Measurements from ENCODE around the gene RALGDS.

Gene RALGDS

GRCh38 chr9:133118568-133118967 is 2.5 kb downstream of the RALGDS start:
- H3K4me3 ChIP-seq (ENCODE audit: low read depth, low read length): no peak overlapping the region
- no peak for DNase-seq (ENCODE audit: low read depth)
- TF ChIP-seq CTCF (IDR thresholded peaks at IDR 0.05; ENCODE audit: insufficient read depth, low read depth, low read length, missing control alignments): no peak

- DNase-seq (ENCODE audit: low read depth): no peak
- TF ChIP-seq CTCF (IDR thresholded peaks at IDR 0.05; ENCODE audit: insufficient read depth, low read depth, low read length, missing control alignments): no peak
- no peak overlapping the region for H3K4me3 ChIP-seq (ENCODE audit: low read depth, low read length)
These were observed 2.9 kb downstream of the RALGDS start for GRCh38 chr9:133118179-133118520.

- DNase-seq (ENCODE audit: low read depth): no peak
- no peak overlapping the region for H3K4me3 ChIP-seq (ENCODE audit: low read depth, low read length)
- TF ChIP-seq CTCF (IDR thresholded peaks at IDR 0.05; ENCODE audit: insufficient read depth, low read depth, low read length, missing control alignments): no peak
These were observed 3.5 kb downstream of the RALGDS start for GRCh38 chr9:133117271-133118178.

- no peak for TF ChIP-seq CTCF (IDR thresholded peaks at IDR 0.05; ENCODE audit: insufficient read depth, low read depth, low read length, missing control alignments)
- peak overlapping the region; percentile 59 for H3K4me3 ChIP-seq (ENCODE audit: low read depth, low read length)
- DNase-seq (ENCODE audit: low read depth): no peak
These were observed 4.5 kb downstream of the RALGDS start for GRCh38 chr9:133116346-133117231.

GRCh38 chr9:133115604-133116345 is 5.3 kb downstream of the RALGDS start:
- peak; percentile 94 for DNase-seq (ENCODE audit: low read depth)
- no peak for TF ChIP-seq CTCF (IDR thresholded peaks at IDR 0.05; ENCODE audit: insufficient read depth, low read depth, low read length, missing control alignments)
- peak overlapping the region; percentile 59 for H3K4me3 ChIP-seq (ENCODE audit: low read depth, low read length)

GRCh38 chr9:133114886-133115603 is 6.0 kb downstream of the RALGDS start:
- DNase-seq (ENCODE audit: low read depth): peak; percentile 54
- peak overlapping the region; percentile 59 for H3K4me3 ChIP-seq (ENCODE audit: low read depth, low read length)
- TF ChIP-seq CTCF (IDR thresholded peaks at IDR 0.05; ENCODE audit: insufficient read depth, low read depth, low read length, missing control alignments): no peak
